SKM-1 treated with dmso at 0.1 percent for 144 hours (cell line): ENCODE measurements around the gene NAA15.
"Not testable (repeated sequence)": the region's sequence is repeated elsewhere in the genome, so short reads cannot be mapped to it uniquely, and the experiment has no call there.

Source experiments
- DNase-seq: peaks from one replicate; lab custom pipeline; 2025; ENCODE audit not compliant: unreplicated experiment; lab: John Stamatoyannopoulos, UW

NAA15 gene

GRCh38 chr4:139337612-139338011 is 36.3 kb downstream of the NAA15 start:
- DNase-seq: no peak

- DNase-seq: no peak
Measured at GRCh38 chr4:139361301-139361700, 60.0 kb downstream of the NAA15 start.

GRCh38 chr4:139367421-139368090 is 66.3 kb downstream of the NAA15 start:
- DNase-seq: no peak

GRCh38 chr4:139368998-139369397 is 67.7 kb downstream of the NAA15 start:
- no peak for DNase-seq

DNA sequence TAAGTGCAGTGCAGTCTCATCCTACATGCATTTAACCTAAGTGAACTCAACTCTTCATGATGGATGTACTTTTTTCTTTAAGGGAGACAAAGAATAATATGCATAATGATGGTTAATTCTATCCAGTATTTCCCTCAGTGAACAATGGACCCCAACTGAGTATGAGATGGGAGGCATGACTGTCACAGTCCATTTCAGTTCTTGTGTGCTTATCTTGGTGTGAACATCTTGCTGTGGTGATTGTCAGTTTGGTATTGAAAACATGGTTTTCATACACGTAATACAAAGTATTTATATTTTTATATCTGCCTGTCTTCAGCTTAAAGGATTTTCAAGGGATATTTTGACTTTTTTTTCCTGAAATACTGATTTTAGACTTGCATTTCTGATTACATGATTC is 72.9 kb downstream of the NAA15 start:
- DNase-seq: no peak

DNA sequence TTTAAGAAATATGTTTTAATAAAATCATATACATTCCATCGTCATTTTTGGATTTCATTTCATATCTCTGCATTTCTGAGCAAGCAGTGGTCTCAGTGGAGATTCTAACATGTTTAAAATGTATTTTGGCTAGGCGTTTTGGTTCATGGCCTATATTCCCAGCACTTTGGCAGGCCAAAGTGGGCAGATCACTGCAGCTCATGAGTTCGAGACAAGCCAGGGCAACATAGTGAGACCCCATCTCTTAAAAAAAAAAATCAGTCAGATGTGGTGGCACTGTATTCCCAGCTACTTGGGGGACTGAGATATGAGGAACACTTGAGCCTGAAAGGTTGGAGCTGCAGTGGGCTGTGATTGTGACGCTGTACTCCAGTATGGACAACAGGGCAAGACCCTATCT is 85.1 kb downstream of the NAA15 start:
- no peak for DNase-seq

DNA sequence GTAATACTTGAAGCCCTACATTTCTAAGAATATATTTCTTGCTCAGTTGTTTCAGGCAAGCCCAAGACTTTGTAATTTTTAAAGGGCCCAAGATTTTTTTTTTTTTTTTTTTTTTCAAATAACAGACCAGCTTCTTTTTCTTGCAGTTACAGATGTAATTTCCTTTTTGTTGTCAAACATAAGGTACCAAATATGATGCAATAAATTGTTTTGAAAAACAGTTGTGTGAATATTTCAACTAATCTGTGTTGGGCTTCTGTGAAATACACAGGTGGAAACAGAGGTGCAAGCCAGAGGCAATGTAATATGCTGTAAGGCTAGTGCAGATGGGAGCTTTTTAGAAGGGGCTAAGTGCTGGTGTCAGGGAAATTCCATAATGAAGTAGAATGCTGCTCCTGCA is 87.8 kb downstream of the NAA15 start:
- DNase-seq: no peak

- DNase-seq: no peak
Measured at GRCh38 chr4:139389991-139390390, 88.7 kb downstream of the NAA15 start.

- DNase-seq: no peak
Measured at GRCh38 chr4:139391731-139392130, 90.4 kb downstream of the NAA15 start.

DNA sequence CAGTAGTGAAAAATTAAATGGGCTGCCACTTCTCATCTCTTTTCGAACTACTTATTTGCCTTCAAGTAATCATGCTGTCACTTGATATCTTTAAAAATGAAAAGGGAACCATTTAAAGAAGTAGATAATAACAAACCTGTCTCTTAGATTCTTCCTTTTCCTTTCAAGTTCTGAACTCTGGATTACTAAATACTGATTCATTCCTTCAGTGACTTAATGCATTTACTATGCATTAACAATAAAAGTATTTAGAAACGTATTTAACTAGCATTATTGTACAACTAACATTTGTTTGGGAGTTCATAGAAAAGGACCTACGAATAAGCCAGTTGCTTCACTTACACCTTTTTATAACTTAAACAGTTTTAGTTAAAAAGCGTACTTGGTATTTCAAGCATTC is 91.5 kb downstream of the NAA15 start:
- DNase-seq: no peak

- no peak for DNase-seq
Measured at GRCh38 chr4:139401368-139401767, 100.1 kb downstream of the NAA15 start.

DNA sequence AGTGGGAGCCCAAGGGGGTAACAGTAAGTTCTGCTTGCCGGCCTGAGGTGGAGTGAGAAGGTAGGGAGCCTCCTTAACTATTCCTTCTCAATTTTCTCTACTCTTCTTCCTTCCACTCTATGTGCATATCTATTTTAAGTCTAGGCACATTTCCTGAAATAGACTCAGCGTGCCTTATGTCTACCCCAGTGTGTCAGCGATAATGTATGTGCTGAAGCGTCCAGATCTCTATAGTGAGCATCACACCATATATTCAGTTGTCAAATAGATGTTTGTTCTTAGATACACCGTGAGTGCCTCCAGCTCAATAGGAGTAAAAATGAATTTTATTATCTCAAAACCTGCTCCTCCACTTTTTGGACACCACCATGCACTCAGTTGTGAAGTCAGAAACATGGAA is 101.1 kb downstream of the NAA15 start:
- DNase-seq: no peak

DNA sequence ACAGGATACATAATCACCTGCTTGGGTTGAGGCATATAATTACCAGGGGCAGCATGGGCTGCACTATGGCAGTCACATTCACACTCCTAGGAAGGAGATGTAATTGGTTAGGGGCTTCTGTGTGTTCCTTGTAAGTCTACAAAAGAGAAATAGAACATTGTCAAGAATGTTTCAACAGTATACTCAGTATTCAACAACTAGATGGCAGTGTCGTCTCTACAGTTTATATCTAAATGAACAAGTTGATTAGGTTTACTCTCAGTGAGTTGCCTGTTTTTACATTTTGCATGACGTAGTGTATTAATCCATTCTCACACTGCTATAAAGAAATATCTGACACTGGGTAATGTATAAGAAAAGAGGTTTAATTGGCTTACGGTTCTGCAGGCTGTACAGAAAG is 102.2 kb downstream of the NAA15 start:
- DNase-seq: no peak

GRCh38 chr4:139410312-139410711 is 109.0 kb downstream of the NAA15 start:
- no peak for DNase-seq

- not testable (repeated sequence) for DNase-seq
Measured at GRCh38 chr4:139414671-139415210, 113.4 kb downstream of the NAA15 start.

DNA sequence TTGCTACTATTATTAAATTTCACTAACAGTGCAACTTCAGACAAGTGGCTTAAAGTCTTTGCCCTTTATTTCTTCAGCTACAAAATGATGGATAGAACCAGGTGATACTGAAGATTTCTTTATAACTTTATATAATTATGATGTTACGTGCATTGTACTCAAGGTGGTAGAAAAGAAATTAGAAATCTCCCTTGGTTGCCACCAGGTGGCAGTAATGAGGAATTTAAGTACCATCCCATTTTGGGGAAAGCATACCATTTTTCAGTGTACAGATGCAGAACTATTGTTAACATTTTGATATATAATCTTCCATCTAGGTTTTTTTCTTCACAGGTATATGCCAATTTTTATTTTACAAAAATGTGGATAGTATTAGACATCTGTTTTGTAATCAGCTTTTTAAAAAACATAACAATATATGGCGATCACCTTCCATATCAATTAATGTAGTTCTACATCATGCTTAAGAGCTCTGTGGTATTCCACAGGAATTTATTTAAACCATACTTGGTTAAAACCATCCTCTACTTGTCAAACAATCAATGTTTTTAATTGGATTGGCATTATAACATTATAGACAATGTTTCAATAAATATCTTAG is 114.9 kb downstream of the NAA15 start:
- peak; percentile 57 for DNase-seq

GRCh38 chr4:139419388-139419914 is 118.1 kb downstream of the NAA15 start:
- DNase-seq: peak; percentile 93

DNA sequence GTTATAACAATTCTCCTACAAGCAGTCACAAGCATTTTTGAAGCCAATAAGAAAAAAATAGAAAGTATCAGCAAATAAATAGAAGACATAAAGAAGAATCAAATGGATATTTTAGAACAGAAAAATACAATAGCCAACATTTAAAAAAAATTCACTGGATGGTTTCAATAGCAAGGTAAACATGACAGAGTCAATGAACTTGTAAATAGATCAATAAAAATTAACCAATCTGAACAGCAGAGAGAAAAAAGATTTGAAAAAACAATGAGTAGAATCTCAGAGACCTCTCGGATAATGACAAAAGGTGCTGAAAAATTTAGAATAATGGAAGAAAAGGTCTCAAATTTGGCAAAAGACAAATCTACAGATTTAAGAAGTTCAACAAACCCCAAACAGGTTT is 119.3 kb downstream of the NAA15 start:
- no peak for DNase-seq

GRCh38 chr4:139436122-139436521 is 134.8 kb downstream of the NAA15 start:
- no peak for DNase-seq

- no peak for DNase-seq
Measured at GRCh38 chr4:139438141-139438540, 136.8 kb downstream of the NAA15 start.

DNA sequence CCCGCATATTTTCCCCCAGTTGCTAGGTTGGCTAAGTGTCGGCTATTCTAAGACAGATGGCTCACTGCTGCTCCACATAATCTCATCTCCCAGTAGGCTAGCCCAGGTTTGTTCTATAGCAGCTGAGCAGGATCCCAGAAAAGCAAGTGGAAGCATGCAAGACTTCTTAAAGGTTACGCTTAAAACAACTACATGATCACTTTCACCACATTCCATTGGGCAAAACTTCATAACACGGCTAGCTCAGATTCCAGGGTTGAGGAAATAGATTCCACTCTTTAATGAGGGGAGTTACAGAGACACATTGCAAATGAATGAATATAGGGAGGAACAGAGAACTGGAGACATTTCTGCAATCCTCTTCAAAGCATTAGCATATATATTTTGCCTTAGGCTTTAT is 139.7 kb downstream of the NAA15 start:
- no peak for DNase-seq

- no peak for DNase-seq
Measured at GRCh38 chr4:139443661-139444060, 142.4 kb downstream of the NAA15 start.
